K562 (cell line): ENCODE data around the gene ZDHHC19. TPM values are rescaled to one million over a fixed set of nuclear protein-coding genes. Genes with fewer than 3 reads are reported as not detected.

ENCODE experiments used
- BRF1 ChIP-seq: IDR thresholded peaks from 3 replicates; pipeline ENCODE4 v1.6.1; 2011; ENCODE audit warnings: borderline replicate concordance, mild to moderate bottlenecking; ENCODE audit not compliant: insufficient read length; ENCODE audit errors: extremely low read depth
- C11orf30 ChIP-seq: fragments of 450-650 bp; IDR thresholded peaks from 2 replicates; pipeline ENCODE4 v1.6.1; 2016; ENCODE audit warnings: low read depth, mild to moderate bottlenecking
- GTF2A2 ChIP-seq: IDR thresholded peaks from 2 replicates; pipeline ENCODE4 v1.6.1; 2016; ENCODE audit warnings: mild to moderate bottlenecking, missing genetic modification characterization, missing compliant biosample characterization
- HIVEP1 ChIP-seq: fragments of 250-450 bp; sonication (Bioruptor Pico); IDR thresholded peaks from 2 replicates; pipeline ENCODE4 v1.4.0; 2020; ENCODE audit warnings: mild to moderate bottlenecking
- NFIC ChIP-seq: fragments of 450-650 bp; IDR thresholded peaks from 2 replicates; pipeline ENCODE4 v1.6.1; 2017; ENCODE audit warnings: mild to moderate bottlenecking, inconsistent platforms
- PRMT5 ChIP-seq: sonication (generic); formaldehyde crosslinking; IDR thresholded peaks from 2 replicates; pipeline ENCODE4 v1.5.0; 2020; ENCODE audit warnings: missing genetic modification reagents
- RFX7 ChIP-seq: fragments of 250-450 bp; sonication (Bioruptor Pico); IDR thresholded peaks from 2 replicates; pipeline ENCODE4 v1.5.1; 2021; ENCODE audit warnings: mild to moderate bottlenecking
- STAT5B ChIP-seq: fragments of 250-450 bp; sonication (Bioruptor Pico); IDR thresholded peaks from 2 replicates; pipeline ENCODE4 v1.8.0; 2021; ENCODE audit warnings: mild to moderate bottlenecking, inconsistent platforms
- ZNF445 ChIP-seq: fragments of 250-450 bp; sonication (Bioruptor Pico); IDR thresholded peaks from 2 replicates; pipeline ENCODE4 v1.4.0; 2020; ENCODE audit warnings: low read depth, mild to moderate bottlenecking, moderate library complexity
- ZNF717 ChIP-seq: fragments of 250-450 bp; sonication (Bioruptor Pico); IDR thresholded peaks from 2 replicates; pipeline ENCODE4 v1.5.0; 2021
- polyA plus RNA-seq, 8 experiments: library from polyadenylated mRNA; depleted of rRNA in 4 of 8; stranded (reverse) in 5 of 8; unstranded in 3 of 8; fragments of >200 nt; fragmentation: Nextera tagmentation in 2 of 8; fragmentation: Illumina TruSeq in 1 of 8; extraction: Ambion mirVana in 2 of 8; extraction: Trizol in 1 of 8; gene quantifications; 2 replicates each; pipeline versions ENCODE4 v1.2.1 to v1.2.3, GENCODE V29; 2011 to 2014; ENCODE audit warnings: inconsistent platforms in 1 of 8, missing spikeins in 1 of 8
- total RNA-seq, 7 experiments: library from RNA; depleted of rRNA in 6 of 7; stranded (reverse); fragments of >200 nt in 6 of 7; fragmentation: Illumina TruSeq in 2 of 7; extraction: Trizol in 2 of 7; gene quantifications; 2 replicates each; pipeline versions ENCODE4 v1.2.1 to v1.2.3, GENCODE V29; 2011 to 2021; ENCODE audit warnings: low replicate concordance in 1 of 7
- TF ChIP-seq, protein P1 (sequence below): fragments of 450-650 bp; formaldehyde crosslinking; IDR thresholded peaks from 2 replicates; pipeline ENCODE4 v1.4.0; 2020; ENCODE audit warnings: mild to moderate bottlenecking, moderate library complexity
- TF ChIP-seq, protein P2 (sequence below): fragments of 450-650 bp; IDR thresholded peaks from 2 replicates; pipeline ENCODE4 v1.6.1; 2016; ENCODE audit warnings: low read depth
- TF ChIP-seq, protein P3 (sequence below): sonication (generic); formaldehyde crosslinking; IDR thresholded peaks from 2 replicates; pipeline ENCODE4 v1.4.0; 2020; ENCODE audit warnings: mild to moderate bottlenecking, missing genetic modification reagents
- TF ChIP-seq, protein P4 (sequence below), 2 experiments: fragments of 450-650 bp in 1 of 2; sonication (generic) in 1 of 2; formaldehyde crosslinking in 1 of 2; IDR thresholded peaks in 1 of 2; conservative IDR thresholded peaks in 1 of 2; 2 replicates each; pipeline versions ENCODE4 v1.6.1 to v1.8.1; 2016 to 2023; ENCODE audit warnings: mild to moderate bottlenecking in 2 of 2, moderate library complexity in 2 of 2, inconsistent platforms in 1 of 2, missing genetic modification reagents in 1 of 2

Gene ZDHHC19
- total and polyA plus RNA-seq, 9 of the 15 experiments (the other 6 are each of a cell fraction or from before 2014, with no cell fraction given): 0.40 to 5.5 (median 1.1) TPM

DNA sequence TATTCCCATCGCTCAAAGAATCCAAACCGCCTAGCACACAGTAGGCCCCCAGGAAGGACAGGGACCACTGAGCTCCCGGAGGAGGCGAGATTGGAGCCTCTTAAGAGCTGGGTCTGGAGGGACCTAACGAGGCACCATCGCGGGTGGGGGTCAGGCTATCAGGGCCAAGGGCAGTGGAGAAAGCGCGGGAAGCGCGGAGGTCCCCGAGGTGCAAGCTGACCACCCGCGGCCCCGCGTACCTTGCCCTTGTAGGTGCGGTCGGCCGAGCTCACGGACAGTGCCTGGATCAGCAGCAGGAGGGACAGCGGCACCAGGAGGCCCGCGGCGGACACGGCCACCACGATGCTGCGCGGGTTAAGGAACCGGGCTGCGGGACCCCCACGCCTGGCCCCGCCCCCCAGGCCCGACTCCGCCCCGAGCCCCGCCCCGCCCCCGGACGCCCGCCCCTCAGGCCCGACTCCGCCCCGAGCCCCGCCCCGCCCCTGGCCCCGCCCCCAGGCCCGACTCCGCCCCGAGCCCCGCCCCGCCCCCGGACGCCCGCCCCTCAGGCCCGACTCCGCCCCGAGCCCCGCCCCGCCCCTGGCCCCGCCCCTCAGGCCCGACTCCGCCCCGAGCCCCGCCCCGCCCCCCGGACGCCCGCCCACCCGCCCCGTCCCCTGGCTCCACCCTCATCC lies 3.9 kb downstream of the ZDHHC19 start (continued):
- TF ChIP-seq NFIC (no peak), HIVEP1 (CRISPR knock-in tag) (no peak), STAT5B (CRISPR knock-in tag) (no peak), ZNF445 (no peak), BRF1 (no peak), PRMT5 (CRISPR knock-in tag) (no peak), C11orf30 (no peak), ZNF717 (CRISPR knock-in tag) (no peak), GTF2A2 (tag) (no peak), RFX7 (CRISPR knock-in tag) (no peak)
- TF ChIP-seq, protein P1, sequence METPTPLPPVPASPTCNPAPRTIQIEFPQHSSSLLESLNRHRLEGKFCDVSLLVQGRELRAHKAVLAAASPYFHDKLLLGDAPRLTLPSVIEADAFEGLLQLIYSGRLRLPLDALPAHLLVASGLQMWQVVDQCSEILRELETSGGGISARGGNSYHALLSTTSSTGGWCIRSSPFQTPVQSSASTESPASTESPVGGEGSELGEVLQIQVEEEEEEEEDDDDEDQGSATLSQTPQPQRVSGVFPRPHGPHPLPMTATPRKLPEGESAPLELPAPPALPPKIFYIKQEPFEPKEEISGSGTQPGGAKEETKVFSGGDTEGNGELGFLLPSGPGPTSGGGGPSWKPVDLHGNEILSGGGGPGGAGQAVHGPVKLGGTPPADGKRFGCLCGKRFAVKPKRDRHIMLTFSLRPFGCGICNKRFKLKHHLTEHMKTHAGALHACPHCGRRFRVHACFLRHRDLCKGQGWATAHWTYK (CRISPR knock-in tag): no peak
- TF ChIP-seq, protein P2, sequence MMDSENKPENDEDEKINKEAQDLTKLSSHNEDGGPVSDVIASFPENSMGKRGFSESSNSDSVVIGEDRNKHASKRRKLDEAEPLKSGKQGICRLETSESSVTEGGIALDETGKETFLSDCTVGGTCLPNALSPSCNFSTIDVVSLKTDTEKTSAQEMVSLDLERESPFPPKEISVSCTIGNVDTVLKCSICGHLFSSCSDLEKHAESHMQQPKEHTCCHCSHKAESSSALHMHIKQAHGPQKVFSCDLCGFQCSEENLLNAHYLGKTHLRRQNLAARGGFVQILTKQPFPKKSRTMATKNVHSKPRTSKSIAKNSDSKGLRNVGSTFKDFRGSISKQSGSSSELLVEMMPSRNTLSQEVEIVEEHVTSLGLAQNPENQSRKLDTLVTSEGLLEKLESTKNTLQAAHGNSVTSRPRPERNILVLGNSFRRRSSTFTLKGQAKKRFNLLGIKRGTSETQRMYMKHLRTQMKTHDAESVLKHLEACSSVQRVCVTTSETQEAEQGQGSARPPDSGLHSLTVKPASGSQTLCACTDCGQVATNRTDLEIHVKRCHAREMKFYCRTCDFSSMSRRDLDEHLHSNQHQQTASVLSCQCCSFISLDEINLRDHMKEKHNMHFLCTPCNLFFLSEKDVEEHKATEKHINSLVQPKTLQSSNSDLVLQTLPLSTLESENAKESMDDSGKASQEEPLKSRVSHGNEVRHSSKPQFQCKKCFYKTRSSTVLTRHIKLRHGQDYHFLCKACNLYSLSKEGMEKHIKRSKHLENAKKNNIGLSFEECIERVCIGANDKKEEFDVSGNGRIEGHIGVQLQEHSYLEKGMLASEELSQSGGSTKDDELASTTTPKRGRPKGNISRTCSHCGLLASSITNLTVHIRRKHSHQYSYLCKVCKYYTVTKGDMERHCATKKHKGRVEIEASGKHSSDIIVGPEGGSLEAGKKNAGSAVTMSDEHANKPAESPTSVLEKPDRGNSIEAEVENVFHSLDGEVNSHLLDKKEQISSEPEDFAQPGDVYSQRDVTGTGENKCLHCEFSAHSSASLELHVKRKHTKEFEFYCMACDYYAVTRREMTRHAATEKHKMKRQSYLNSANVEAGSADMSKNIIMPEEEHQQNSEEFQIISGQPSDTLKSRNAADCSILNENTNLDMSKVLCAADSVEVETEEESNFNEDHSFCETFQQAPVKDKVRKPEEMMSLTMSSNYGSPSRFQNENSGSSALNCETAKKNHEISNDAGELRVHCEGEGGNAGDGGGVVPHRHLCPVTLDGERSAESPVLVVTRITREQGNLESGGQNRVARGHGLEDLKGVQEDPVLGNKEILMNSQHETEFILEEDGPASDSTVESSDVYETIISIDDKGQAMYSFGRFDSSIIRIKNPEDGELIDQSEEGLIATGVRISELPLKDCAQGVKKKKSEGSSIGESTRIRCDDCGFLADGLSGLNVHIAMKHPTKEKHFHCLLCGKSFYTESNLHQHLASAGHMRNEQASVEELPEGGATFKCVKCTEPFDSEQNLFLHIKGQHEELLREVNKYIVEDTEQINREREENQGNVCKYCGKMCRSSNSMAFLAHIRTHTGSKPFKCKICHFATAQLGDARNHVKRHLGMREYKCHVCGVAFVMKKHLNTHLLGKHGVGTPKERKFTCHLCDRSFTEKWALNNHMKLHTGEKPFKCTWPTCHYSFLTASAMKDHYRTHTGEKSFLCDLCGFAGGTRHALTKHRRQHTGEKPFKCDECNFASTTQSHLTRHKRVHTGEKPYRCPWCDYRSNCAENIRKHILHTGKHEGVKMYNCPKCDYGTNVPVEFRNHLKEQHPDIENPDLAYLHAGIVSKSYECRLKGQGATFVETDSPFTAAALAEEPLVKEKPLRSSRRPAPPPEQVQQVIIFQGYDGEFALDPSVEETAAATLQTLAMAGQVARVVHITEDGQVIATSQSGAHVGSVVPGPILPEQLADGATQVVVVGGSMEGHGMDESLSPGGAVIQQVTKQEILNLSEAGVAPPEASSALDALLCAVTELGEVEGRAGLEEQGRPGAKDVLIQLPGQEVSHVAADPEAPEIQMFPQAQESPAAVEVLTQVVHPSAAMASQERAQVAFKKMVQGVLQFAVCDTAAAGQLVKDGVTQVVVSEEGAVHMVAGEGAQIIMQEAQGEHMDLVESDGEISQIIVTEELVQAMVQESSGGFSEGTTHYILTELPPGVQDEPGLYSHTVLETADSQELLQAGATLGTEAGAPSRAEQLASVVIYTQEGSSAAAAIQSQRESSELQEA: no peak
- TF ChIP-seq, protein P3, sequence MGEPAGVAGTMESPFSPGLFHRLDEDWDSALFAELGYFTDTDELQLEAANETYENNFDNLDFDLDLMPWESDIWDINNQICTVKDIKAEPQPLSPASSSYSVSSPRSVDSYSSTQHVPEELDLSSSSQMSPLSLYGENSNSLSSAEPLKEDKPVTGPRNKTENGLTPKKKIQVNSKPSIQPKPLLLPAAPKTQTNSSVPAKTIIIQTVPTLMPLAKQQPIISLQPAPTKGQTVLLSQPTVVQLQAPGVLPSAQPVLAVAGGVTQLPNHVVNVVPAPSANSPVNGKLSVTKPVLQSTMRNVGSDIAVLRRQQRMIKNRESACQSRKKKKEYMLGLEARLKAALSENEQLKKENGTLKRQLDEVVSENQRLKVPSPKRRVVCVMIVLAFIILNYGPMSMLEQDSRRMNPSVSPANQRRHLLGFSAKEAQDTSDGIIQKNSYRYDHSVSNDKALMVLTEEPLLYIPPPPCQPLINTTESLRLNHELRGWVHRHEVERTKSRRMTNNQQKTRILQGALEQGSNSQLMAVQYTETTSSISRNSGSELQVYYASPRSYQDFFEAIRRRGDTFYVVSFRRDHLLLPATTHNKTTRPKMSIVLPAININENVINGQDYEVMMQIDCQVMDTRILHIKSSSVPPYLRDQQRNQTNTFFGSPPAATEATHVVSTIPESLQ (CRISPR knock-in tag): no peak
- TF ChIP-seq, protein P4, sequence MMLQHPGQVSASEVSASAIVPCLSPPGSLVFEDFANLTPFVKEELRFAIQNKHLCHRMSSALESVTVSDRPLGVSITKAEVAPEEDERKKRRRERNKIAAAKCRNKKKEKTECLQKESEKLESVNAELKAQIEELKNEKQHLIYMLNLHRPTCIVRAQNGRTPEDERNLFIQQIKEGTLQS (IDR thresholded peaks at IDR 0.05): no peak
- TF ChIP-seq, protein P4 (CRISPR knock-in tag; conservative IDR thresholded peaks at IDR 0.05): no peak
